ENCODE measurements around the gene ANAPC15. TPM values are rescaled to one million over a fixed set of nuclear protein-coding genes. Genes with fewer than 3 reads are reported as not detected.
"Not testable (repeated sequence)": the region's sequence is repeated elsewhere in the genome, so short reads cannot be mapped to it uniquely, and the experiment has no call there.

The ANAPC15 gene
- total and polyA plus RNA-seq, 2 donors (not counting 3 experiments of a cell fraction or from before 2014, with no cell fraction given), result 67.0 to 70.5 TPM

DNA sequence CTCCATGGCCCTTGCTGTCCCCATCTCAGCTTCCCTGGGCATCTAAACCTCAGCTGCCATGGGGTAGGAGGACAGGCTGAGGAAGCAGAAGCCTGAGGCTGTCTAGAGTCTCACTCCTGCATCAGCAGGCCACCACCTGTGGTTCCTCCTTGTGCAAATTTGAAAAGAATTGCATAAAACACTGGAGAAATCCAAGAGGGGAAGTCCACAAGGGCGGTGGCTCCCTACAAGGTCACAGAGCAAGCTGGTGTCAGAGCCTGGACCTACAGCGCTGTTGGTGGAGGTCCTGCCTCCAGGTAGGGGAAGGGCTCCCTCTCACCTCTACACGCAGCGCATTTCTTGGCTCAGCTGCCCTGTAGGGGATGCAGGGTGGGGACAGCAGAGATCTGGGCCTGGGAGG, 23.0 kb upstream of the ANAPC15 start, which contains the start of gene FOLR3:
Gene FOLR3, plus strand, starts transcription at position 253 of the 400 bp plus-strand sequence. CDS start 228 bp downstream, outside the sequence.
- H3K9me1 ChIP-seq (replicated peaks; ENCODE audit: control insufficient read depth, extremely low read depth, insufficient read depth, low read length); H3K27ac ChIP-seq (ENCODE audit: insufficient read depth, low read depth, low read length); BruUV-seq (replicated peaks); H3K4me3 ChIP-seq (replicated peaks in 1 of 3; ENCODE audit: insufficient read depth in 1 of 3, low read depth in 1 of 3, low read length in 3 of 3); intact Hi-C loops (cut with micrococcal nuclease); DNase-seq (ENCODE audit: low read depth, low spot score); H3K79me2 ChIP-seq (ENCODE audit: control insufficient read depth, insufficient read depth, low read length); H3K36me3 ChIP-seq (ENCODE audit: control insufficient read depth in 2 of 2, extremely low read depth in 1 of 2, insufficient read depth in 2 of 2, low read length in 2 of 2); H3K4me1 ChIP-seq (ENCODE audit: control insufficient read depth, extremely low read depth, insufficient read depth, low read length); H3K9ac ChIP-seq (replicated peaks; ENCODE audit: extremely low read depth, insufficient read depth, low read length); dilution Hi-C loops (cut with MboI; ENCODE audit: extremely low pct_ligation_motif_present, low sequenced_read_pairs); H2AFZ ChIP-seq (ENCODE audit: low read depth, low read length); H3K27me3 ChIP-seq (ENCODE audit: control insufficient read depth in 2 of 2, insufficient read depth in 2 of 2, low read length in 2 of 2); H3K9me3 ChIP-seq (replicated peaks; ENCODE audit: control insufficient read depth, insufficient read depth, low read length); FAIRE-seq; POLR2A ChIA-PET; H3K4me2 ChIP-seq (ENCODE audit: insufficient read depth, low read length); H4K20me1 ChIP-seq (replicated peaks; ENCODE audit: control insufficient read depth, extremely low read depth, insufficient read depth, low read length): not testable (repeated sequence)
- CTCF ChIA-PET, result interaction anchor here (1.4 to 1.5 kb wide), 2 partner anchors 9 to 110 kb away, joined by 3 to 11 read pairs; no protein-coding TSS in a partner anchor

DNA sequence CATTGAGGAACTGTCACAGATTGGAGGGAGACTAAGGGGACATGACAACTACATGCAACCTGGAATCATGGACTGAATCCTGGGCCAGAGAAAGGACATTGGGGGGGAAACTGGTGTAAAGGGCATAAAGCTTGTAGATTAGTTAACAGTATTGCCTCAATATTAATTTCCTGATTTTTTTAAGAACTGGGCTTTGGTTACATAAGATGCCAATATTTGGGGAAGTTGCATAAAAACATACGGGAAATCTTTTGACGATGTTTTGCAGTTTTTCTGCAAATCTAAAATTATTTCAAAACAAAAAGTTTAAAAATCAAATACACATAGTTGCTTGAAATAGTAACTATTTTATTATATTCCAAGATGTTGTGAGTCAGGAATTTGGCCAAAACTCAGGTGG, 20.2 kb upstream of the ANAPC15 start:
- intact Hi-C loops (cut with micrococcal nuclease), result no loop called here

More for the DNA sequence above, 20.2 kb upstream of the ANAPC15 start:
- no peak overlapping the region for H2AFZ ChIP-seq (ENCODE audit: low read depth, low read length)
- no peaks in the 10 kb centered on the region for H3K79me2 ChIP-seq (ENCODE audit: control insufficient read depth, insufficient read depth, low read length)
- dilution Hi-C loops (cut with MboI; ENCODE audit: extremely low pct_ligation_motif_present, low sequenced_read_pairs), result no loop called here
- ChIA-PET CTCF (interaction anchor here (1.0 to 1.1 kb wide), 2 partner anchors 12 to 108 kb away, joined by 3 to 5 read pairs; no protein-coding TSS in a partner anchor), POLR2A (no interaction called here)
- TF ChIP-seq, protein P1, sequence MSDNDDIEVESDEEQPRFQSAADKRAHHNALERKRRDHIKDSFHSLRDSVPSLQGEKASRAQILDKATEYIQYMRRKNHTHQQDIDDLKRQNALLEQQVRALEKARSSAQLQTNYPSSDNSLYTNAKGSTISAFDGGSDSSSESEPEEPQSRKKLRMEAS (IDR thresholded peaks at IDR 0.05; ENCODE audit: insufficient read depth, insufficient read length), result no peak
- TF ChIP-seq JUN (IDR thresholded peaks at IDR 0.05; ENCODE audit: borderline replicate concordance, insufficient read depth, insufficient read length, low read depth) (no peak), FOS (IDR thresholded peaks at IDR 0.05; ENCODE audit: borderline replicate concordance, insufficient read depth, low read length) (no peak), POLR2A (IDR thresholded peaks at IDR 0.05; ENCODE audit: low read depth, low read length) (no peak), POLR2AphosphoS5 (IDR thresholded peaks at IDR 0.05; ENCODE audit: insufficient read depth, low read depth, low read length) (no peak), EZH2 (IDR thresholded peaks at IDR 0.05; ENCODE audit: borderline replicate concordance, low read depth, low read length, severe bottlenecking) (no peak), GATA2 (IDR thresholded peaks at IDR 0.05; ENCODE audit: insufficient read depth, insufficient read length, low read depth, low read length) (no peak), MYC (IDR thresholded peaks at IDR 0.05; ENCODE audit: low read depth, low read length) (no peak)
- TF ChIP-seq, protein P2, sequence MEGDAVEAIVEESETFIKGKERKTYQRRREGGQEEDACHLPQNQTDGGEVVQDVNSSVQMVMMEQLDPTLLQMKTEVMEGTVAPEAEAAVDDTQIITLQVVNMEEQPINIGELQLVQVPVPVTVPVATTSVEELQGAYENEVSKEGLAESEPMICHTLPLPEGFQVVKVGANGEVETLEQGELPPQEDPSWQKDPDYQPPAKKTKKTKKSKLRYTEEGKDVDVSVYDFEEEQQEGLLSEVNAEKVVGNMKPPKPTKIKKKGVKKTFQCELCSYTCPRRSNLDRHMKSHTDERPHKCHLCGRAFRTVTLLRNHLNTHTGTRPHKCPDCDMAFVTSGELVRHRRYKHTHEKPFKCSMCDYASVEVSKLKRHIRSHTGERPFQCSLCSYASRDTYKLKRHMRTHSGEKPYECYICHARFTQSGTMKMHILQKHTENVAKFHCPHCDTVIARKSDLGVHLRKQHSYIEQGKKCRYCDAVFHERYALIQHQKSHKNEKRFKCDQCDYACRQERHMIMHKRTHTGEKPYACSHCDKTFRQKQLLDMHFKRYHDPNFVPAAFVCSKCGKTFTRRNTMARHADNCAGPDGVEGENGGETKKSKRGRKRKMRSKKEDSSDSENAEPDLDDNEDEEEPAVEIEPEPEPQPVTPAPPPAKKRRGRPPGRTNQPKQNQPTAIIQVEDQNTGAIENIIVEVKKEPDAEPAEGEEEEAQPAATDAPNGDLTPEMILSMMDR (IDR thresholded peaks at IDR 0.05; ENCODE audit: extremely low read depth in 1 of 2, insufficient read depth in 1 of 2, low read depth in 1 of 2, low read length in 2 of 2), result no peak
- no peaks in the 10 kb centered on the region for H3K4me1 ChIP-seq (ENCODE audit: control insufficient read depth, extremely low read depth, insufficient read depth, low read length)
- H3K4me3 ChIP-seq (replicated peaks in 1 of 3; ENCODE audit: insufficient read depth in 1 of 3, low read depth in 1 of 3, low read length in 3 of 3), result no peak overlapping the region
- no peaks in the 10 kb centered on the region for H3K9me1 ChIP-seq (replicated peaks; ENCODE audit: control insufficient read depth, extremely low read depth, insufficient read depth, low read length)
- DNase-seq (ENCODE audit: low read depth, low spot score) (no peak), FAIRE-seq (no peak)
- no peak overlapping the region for H3K9ac ChIP-seq (replicated peaks; ENCODE audit: extremely low read depth, insufficient read depth, low read length)
- BruUV-seq (replicated peaks), result no TSS peak
- H3K9me3 ChIP-seq (replicated peaks; ENCODE audit: control insufficient read depth, insufficient read depth, low read length), result no peaks in the 10 kb centered on the region
- peaks cover 5 to 6% of the 10 kb centered on the region in 2 experiments for H3K27me3 ChIP-seq (ENCODE audit: control insufficient read depth in 2 of 2, insufficient read depth in 2 of 2, low read length in 2 of 2)
- H3K27ac ChIP-seq (ENCODE audit: insufficient read depth, low read depth, low read length), result no peak overlapping the region
- no peaks in the 10 kb centered on the region for H3K36me3 ChIP-seq (ENCODE audit: control insufficient read depth in 2 of 2, extremely low read depth in 1 of 2, insufficient read depth in 2 of 2, low read length in 2 of 2)
- no peaks in the 10 kb centered on the region for H4K20me1 ChIP-seq (replicated peaks; ENCODE audit: control insufficient read depth, extremely low read depth, insufficient read depth, low read length)
- no peak overlapping the region for H3K4me2 ChIP-seq (ENCODE audit: insufficient read depth, low read length)

Data from endothelial cell of umbilical vein (primary cell).